Activated B cell treated with CpG ODN at 0.5 μM for 24 hours (primary cell): ENCODE results near the gene RPS25. TPM values are rescaled to one million over a fixed set of nuclear protein-coding genes. Genes with fewer than 3 reads are reported as not detected.
"Not testable (repeated sequence)": the region's sequence is repeated elsewhere in the genome, so short reads cannot be mapped to it uniquely, and the experiment has no call there.

Experiments
- ATAC-seq: fragments of 200-7000 bp; cut with Tn5 transposase; one replicate; pipeline ENCODE4 v1.10.0; 2021; ENCODE audit warnings: low read depth, mild to moderate bottlenecking, moderate library complexity
- CTCF ChIA-PET: fragments of 350-600 bp; sonication (Branson Sonifier 250); formaldehyde crosslinking; loops from one replicate; lab custom pipeline; 2021; ENCODE audit warnings: antibody characterized with exemption; lab: Charles Lee
- POLR2A ChIA-PET: fragments of 350-600 bp; sonication (Branson Sonifier 250); formaldehyde crosslinking; loops from one replicate; lab custom pipeline; 2021; ENCODE audit warnings: antibody characterized with exemption; lab: Charles Lee
- DNase-seq: peaks from one replicate; pipeline ENCODE4 v3.0.0; 2022
- H3K27ac Mint-ChIP-seq: one replicate; pipeline ENCODE4 v1.8.0; 2020; ENCODE audit warnings: mixed read lengths
- H3K27me3 Mint-ChIP-seq: one replicate; pipeline ENCODE4 v1.8.0; 2021; ENCODE audit warnings: mixed read lengths
- H3K36me3 Mint-ChIP-seq: one replicate; pipeline ENCODE4 v1.8.0; 2021; ENCODE audit warnings: low read depth, mixed read lengths
- H3K4me1 Mint-ChIP-seq: one replicate; pipeline ENCODE4 v1.8.0; 2021; ENCODE audit warnings: mixed read lengths
- H3K4me3 Mint-ChIP-seq: one replicate; pipeline ENCODE4 v1.8.0; 2020; ENCODE audit warnings: mild to moderate bottlenecking, mixed read lengths
- H3K9me3 Mint-ChIP-seq: one replicate; pipeline ENCODE4 v1.8.0; 2020; ENCODE audit warnings: mixed read lengths
- intact Hi-C: fragments of 100-400 bp; cut with micrococcal nuclease; formaldehyde crosslinking; loops from one replicate; pipeline ENCODE4 v1.15.1; 2024
- total RNA-seq: library from RNA; stranded (reverse); gene quantifications from 2 replicates; pipeline ENCODE4 v1.2.3, GENCODE V29; 2022
- TF ChIP-seq, protein P1 (sequence below): fragments of 200-600 bp; IDR thresholded peaks from one replicate; pipeline ENCODE4 v1.8.0; 2022; ENCODE audit warnings: antibody characterized with exemption, mild to moderate bottlenecking

Gene RPS25
- total RNA-seq, 1 donor from 2014 or later, result 2,191 TPM

DNA sequence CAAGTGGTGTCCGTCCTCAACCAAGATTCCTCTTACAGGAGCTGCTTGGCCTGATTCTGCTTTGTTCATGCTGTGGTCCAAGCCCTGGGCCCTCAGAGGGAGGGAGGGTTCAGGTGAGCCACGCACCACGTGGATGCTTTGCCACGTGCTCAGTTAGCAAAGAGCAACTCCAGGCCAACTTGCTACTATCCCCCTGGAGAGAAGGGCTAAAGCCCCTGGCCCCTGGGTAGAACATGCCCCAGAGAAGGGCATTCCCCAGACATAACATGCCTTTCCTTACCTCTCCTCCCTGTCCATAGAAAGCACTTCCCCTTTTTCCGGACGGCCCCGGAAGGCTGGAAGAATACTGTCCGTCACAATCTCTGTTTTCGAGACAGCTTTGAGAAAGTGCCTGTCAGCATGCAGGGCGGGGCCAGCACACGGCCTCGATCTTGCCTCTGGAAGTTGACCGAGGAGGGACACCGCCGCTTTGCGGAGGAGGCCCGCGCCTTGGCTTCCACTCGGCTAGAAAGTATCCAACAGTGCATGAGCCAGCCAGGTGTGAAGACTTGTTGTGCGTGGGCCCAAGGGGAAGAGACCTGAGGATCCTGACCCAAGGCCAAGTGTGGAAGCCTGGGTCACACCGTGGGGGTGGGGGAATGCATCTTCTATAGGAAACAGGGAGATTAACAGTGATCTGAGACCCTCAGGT lies 37.8 kb downstream of the RPS25 start:
- TF ChIP-seq, protein P1, sequence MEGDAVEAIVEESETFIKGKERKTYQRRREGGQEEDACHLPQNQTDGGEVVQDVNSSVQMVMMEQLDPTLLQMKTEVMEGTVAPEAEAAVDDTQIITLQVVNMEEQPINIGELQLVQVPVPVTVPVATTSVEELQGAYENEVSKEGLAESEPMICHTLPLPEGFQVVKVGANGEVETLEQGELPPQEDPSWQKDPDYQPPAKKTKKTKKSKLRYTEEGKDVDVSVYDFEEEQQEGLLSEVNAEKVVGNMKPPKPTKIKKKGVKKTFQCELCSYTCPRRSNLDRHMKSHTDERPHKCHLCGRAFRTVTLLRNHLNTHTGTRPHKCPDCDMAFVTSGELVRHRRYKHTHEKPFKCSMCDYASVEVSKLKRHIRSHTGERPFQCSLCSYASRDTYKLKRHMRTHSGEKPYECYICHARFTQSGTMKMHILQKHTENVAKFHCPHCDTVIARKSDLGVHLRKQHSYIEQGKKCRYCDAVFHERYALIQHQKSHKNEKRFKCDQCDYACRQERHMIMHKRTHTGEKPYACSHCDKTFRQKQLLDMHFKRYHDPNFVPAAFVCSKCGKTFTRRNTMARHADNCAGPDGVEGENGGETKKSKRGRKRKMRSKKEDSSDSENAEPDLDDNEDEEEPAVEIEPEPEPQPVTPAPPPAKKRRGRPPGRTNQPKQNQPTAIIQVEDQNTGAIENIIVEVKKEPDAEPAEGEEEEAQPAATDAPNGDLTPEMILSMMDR, result no peak
- Mint-ChIP-seq H3K4me3 (no peak overlapping the region), H3K4me1 (no peaks in the 10 kb centered on the region), H3K9me3 (no peaks in the 10 kb centered on the region), H3K27me3 (peaks cover 15% of the 10 kb centered on the region), H3K36me3 (no peaks in the 10 kb centered on the region), H3K27ac (no peak overlapping the region)
- ChIA-PET CTCF (no interaction called here), POLR2A (interaction anchor here (0.5 kb wide), 1 partner anchor 37 kb away, joined by 3 read pairs; no protein-coding TSS in a partner anchor)
- ATAC-seq, result no peak
- DNase-seq, result no peak
- intact Hi-C loops, result no loop called here

DNA sequence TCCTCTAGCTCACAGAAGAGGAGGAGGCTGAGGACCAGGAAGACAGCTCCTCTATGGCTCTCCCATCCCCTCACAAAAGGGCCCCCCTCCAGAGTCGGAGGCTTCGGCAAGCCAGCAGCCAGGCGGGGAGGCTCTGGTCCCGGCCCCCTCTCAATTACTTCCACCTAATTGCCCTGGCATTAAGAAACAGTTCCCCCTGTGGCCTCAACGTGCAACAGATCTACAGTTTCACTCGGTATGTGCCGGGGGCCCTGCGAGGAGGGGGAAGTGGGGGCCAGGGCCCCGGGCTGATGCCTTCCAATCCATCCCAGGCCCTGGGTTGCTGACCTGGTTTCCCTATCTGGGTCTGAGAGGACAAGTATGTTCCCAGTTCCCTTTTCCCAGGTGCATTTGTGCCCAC lies 38.7 kb downstream of the RPS25 start:
- H3K36me3 Mint-ChIP-seq, result no peaks in the 10 kb centered on the region
- H3K27me3 Mint-ChIP-seq, result peaks cover 21% of the 10 kb centered on the region
- no peaks in the 10 kb centered on the region for H3K9me3 Mint-ChIP-seq
- TF ChIP-seq, protein P1, result no peak
- H3K27ac Mint-ChIP-seq, result no peak overlapping the region
- no peak for DNase-seq
- POLR2A ChIA-PET, result no interaction called here
- CTCF ChIA-PET, result no interaction called here
- intact Hi-C loops, result no loop called here
- no peak for ATAC-seq
- H3K4me3 Mint-ChIP-seq, result no peak overlapping the region
- no peaks in the 10 kb centered on the region for H3K4me1 Mint-ChIP-seq

DNA sequence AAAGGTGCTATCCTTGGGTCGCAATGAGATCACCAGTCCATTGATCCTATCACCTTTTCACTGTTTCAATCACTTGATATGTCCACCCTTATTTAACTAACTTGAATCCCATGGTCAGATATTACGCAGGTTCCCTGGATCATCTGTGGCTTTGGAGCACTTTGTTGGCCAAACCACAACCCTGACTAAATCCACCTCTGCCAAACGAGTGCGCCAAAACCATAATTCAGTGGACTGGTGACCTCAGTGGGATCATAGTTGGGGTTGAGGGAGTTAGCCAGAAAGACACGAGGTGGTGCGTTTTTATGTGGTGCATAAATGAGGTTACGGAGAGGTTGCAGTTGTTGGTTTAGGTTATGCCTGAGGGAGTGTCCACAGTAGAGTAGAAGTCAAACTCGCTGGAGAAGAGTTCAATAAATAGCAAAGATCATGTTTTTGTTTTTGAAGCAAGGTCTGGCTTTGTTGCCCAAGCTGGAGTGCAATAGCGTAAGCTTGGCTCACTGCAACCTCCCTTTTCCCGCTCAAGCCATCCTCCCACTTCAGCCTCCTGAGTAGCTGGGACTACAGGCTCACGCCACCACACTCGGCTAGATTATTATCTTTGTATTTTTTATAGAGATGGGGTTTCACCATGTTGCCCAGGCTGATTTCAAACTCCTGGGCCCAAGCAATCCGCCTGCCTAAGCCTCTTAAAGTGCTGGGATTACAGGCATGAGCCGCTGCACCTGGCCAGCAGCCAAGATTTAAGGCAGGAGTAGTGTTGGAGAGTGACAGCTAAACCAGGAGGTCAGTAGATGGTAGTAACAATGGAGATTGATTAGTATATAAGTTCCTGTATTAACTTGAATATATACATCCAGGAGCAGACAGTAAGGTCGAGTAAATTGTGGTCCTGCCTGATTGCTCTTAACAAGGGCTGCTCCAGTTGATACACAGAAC lies 42.1 kb downstream of the RPS25 start:
- no peak overlapping the region for H3K4me3 Mint-ChIP-seq
- ChIA-PET POLR2A (no interaction called here), CTCF (no interaction called here)
- H3K9me3 Mint-ChIP-seq, result no peaks in the 10 kb centered on the region
- H3K4me1 Mint-ChIP-seq, result no peaks in the 10 kb centered on the region
- H3K27ac Mint-ChIP-seq, result no peak overlapping the region
- DNase-seq (no peak), ATAC-seq (no peak)
- peaks cover 25% of the 10 kb centered on the region for H3K27me3 Mint-ChIP-seq
- no peaks in the 10 kb centered on the region for H3K36me3 Mint-ChIP-seq
- intact Hi-C loops, result no loop called here
- TF ChIP-seq, protein P1, result no peak

DNA sequence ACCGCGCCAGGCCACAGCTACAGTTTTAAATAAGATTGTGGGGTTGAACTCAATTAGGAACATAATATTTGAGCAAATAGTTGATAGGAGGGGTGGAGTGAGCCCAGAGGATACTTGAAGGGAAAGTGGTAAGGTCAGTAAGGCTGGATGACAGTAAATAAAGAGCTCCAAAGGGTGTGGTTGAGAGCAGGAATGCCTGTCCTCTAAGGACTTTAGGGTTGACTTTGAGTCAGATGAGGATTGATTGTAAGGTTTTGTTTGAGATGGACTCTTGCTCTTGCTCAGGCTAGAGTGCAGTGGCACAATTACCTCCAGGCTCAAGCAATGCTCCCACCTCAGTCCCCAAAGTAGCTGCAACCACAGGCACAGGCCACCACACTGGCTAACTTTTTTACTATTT lies 44.2 kb downstream of the RPS25 start:
- no peak overlapping the region for H3K27ac Mint-ChIP-seq
- TF ChIP-seq, protein P1, result no peak
- no peak for DNase-seq
- CTCF ChIA-PET, result no interaction called here
- POLR2A ChIA-PET, result no interaction called here
- intact Hi-C loops, result no loop called here
- H3K4me1 Mint-ChIP-seq, result no peaks in the 10 kb centered on the region
- H3K4me3 Mint-ChIP-seq, result no peak overlapping the region
- H3K27me3 Mint-ChIP-seq, result peaks cover 31% of the 10 kb centered on the region
- no peaks in the 10 kb centered on the region for H3K9me3 Mint-ChIP-seq
- no peaks in the 10 kb centered on the region for H3K36me3 Mint-ChIP-seq
- ATAC-seq, result no peak

GRCh38 chr11:118971646-118972045 lies 46.5 kb downstream of the RPS25 start, which contains the start of gene FOXR1:
Gene FOXR1 (plus strand): TSS chr11:118971761. CDS start chr11:118971932, 171 bp downstream.
- TF ChIP-seq, protein P1, result no peak
- Mint-ChIP-seq H3K36me3 (no peaks in the 10 kb centered on the region), H3K4me3 (no peak within 1 kb of the TSS), H3K27ac (no peak within 1 kb of the TSS), H3K9me3 (no peaks in the 10 kb centered on the region), H3K27me3 (peaks cover 24% of the 10 kb centered on the region), H3K4me1 (no peaks in the 10 kb centered on the region)
- ChIA-PET CTCF (no interaction called here), POLR2A (no interaction called here)
- DNase-seq (no peak), ATAC-seq (no peak)
- intact Hi-C loops, result no loop called here

DNA sequence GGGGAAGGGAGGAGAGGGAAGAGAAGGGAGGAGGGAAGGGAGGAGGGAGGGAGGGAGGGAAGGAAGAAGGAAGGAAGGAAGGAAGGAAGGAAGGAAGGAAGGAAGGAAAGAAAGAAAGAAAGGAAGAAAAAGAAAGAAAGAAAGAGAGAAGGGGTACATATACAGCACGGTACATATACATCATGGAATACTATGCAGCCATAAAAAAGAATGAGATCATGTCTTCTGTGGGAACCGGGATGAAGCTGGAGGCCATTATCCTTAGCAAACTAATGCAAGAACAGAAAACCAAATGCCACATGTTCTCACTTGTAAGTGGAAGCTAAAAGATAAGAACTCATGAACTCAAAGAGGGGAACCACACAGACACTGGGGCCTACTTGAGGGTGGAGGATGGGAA lies 48.6 kb downstream of the RPS25 start:
- DNase-seq, H3K9me3 Mint-ChIP-seq, H3K4me1 Mint-ChIP-seq, H3K27me3 Mint-ChIP-seq, CTCF ChIA-PET, H3K36me3 Mint-ChIP-seq, ATAC-seq, intact Hi-C loops, H3K4me3 Mint-ChIP-seq, POLR2A ChIA-PET, H3K27ac Mint-ChIP-seq: not testable (repeated sequence)
